OCI-M1 (cell line): Measurements from ENCODE around the gene DCC.
"Not testable (repeated sequence)": the region's sequence is repeated elsewhere in the genome, so short reads cannot be mapped to it uniquely, and the experiment has no call there.

Experiments
- DNase-seq: peaks from one replicate; lab custom pipeline; 2025; lab: John Stamatoyannopoulos, UW

DCC gene

DNA sequence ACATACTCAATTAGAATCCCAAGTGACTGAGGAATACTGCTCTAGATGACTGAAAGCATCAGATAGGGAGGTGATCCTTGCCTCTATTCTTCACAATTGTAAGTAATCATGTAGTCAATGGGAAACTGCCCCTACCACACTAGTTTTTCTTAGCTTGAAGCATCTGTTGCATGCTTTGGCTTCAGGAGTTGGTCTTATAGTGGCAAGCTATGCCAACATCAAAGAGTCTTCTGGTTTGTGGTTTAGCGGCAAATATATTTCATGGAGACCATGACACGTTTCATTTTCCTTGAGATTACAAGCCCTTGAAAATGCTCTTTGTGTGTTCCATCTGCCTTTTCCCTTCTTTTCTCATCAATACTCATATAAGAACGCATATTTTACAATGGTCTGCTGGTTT, 12.9 kb downstream of the DCC start:
- no peak for DNase-seq

DNA sequence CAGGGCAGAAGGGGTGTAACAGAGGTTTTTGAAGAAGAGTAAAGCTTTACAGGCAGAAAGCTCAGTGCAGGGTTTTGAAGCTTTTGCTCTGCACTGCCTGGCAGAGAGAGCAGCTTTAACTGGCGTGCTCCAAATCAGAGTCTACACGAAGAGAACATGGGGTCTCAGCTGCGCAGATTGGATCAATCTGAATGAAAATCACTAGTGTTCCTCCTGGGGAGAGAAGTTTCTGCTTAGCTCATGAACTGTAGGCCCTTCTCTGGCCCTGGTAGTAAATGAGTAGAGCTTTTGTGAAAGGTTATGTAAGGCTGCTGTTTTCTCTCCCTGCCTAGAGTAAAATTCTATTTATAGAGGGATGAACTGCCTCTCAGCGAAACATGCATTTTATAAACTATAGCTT, 13.6 kb downstream of the DCC start:
- no peak for DNase-seq

DNA sequence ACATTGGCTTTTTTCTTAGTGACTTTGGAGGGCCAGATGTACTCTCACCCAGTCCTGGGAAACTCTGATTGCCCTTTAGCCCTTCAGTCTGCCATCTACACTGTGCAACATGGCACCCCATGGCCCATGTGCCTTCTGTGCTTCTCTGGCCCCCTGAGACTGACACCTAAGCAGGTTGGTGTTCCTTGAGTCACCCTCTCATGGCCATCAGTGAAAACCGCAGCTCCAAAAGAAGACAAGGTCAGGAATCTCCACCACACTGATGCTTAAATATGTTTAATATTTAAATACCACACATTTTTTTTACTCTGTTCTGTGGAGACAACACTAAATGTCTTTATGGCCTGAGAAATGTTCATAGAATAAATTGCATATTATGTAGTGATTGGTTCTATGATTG, 23.9 kb downstream of the DCC start:
- DNase-seq = no peak

DNA sequence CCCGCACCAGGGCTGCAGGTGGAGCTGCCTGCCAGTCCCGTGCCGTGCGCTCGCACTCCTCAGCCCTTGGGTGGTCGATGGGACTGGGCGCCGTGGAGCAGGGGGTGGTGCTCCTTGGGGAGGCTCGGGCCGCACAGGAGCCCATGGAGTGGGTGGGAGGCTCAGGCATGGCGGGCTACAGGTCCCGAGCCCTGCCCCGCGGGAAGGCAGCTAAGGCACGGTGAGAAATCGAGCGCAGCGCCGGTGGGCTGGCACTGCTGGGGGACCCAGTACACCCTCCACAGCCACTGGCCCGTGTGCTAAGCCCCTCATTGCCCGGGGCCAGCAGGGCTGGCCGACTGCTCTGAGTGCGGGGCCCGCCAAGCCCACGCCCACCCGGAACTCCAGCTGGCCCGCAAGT, 26.9 kb downstream of the DCC start:
- DNase-seq = not testable (repeated sequence)

DNA sequence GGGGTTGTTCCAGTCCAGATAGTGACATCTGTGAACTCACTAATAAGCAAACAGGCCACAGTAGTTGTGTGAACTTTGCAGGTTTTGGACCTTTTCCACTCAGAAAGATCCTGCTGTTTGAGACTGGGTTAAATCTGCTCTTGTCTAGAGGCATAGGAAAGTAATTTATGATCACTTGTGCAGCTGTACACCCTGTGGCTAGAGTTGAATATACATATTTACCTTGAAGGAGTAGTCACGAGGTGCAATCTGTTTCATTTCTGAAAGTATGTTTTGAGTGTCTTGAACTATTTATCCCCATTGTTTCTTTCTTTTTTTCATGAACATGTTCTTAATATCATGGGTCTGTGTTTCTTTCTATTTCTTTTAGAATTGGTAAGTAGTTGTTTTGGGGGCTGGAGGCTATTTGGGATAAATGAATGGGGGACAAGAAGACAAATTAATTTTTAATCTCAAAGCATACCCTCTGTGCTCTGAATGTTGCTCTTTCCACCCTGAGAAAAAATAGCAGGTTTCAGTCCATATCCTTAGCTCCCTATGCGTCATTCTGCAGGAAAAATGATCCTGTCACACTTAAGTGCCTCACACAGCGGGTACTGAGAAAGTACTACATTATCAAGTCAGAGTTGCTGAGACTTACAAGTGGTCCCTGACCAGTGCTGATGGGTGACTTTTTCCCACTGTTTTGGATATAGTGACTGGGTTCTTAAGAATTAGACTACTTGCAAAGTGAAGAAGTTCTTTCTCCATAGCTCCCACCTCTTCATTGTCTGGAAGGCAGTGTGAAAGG, 28.2 kb downstream of the DCC start:
- DNase-seq = no peak

DNA sequence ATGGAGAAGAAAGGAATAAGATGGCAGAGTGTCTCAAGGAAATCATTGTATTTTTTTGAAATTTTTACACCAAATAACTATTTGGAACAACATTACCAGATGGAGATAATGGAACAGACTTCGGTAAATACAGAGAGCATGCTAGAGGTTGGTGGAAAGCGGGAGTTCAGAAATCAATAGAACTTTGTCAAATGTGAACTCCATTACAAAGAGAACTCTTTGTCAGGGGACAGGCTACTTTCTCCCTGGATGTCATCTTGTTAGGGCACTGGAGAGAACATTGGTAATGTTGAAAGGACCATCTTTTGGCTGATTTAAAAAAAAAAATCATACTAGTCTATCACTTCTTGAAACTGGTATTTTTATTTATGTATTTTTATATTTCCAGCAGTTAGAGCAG, 30.8 kb downstream of the DCC start:
- no peak for DNase-seq

DNA sequence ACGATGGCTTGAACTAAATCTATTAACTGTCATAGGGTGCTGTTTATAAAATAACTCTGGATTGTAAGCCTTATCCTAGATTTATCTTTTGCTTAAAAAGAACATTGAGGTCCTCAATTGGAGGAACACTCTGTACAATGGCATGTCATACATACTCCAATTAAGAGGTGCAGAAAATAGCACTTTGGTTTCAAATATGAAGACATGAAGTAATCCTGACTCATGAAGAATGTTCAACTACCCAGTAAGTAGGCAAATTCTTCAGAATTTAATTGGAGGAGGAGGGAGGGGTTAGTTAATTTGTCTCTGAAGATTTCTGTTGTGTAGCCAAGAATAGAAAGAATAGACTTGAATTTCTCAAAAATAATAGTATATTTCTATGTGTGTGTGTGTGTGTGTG, 36.1 kb downstream of the DCC start:
- no peak for DNase-seq

DNA sequence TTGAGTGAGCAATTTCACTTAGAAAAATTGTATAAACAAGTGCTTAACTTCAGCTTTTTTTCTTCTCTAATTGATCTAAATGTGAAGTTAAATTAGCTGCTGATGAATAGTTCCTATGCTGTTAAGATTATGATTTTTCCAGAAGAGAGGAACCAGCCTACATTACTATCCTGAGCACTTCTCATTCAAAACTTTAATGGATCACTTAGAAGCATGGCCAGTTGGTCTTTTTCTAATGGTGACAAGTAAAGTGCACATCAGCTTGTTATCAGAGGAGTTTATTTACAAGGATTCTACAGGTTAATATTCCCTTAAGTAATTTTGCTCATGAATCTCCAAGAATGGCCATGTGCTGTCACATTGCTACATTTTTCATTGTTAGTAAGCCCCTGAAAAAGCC, 37.1 kb downstream of the DCC start:
- DNase-seq = no peak

DNA sequence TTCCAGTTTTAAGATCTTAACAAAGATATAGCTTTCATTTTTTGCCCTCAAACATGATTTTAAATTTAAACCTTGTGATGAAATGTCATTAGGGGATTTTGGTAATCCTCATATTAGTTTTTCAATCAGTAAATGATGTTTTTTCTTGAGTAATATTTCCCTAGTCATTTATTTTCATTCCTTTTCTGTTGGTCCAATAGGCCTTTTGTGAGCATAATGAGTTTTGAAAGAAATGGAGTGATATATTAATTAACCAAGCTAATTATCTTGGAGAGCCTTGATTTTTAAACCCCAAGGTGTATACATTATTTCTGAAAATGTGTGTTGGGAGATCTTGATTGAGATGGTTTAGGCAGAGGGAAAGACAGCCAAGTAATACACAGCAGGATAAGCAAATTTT, 46.3 kb downstream of the DCC start:
- no peak for DNase-seq

DNA sequence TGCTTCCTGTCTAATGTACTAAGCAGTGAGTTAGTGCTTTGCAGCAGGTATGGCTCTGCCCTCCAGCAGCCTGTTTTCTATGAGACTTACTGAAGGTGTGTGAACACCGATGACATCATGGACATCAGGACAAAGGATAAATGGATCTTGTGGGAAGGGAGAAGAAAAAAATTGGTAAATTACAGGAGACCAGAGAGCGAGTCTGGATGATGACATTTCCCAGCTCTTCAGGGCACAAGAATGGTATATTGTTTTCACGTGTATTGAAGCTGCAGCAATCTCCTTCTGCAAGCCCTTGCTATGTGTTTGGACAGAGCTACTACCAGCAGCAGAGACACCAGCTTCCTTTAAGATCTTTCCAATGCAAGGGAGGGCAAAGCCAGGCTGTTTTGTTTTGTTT, 47.2 kb downstream of the DCC start:
- no peak for DNase-seq

DNA sequence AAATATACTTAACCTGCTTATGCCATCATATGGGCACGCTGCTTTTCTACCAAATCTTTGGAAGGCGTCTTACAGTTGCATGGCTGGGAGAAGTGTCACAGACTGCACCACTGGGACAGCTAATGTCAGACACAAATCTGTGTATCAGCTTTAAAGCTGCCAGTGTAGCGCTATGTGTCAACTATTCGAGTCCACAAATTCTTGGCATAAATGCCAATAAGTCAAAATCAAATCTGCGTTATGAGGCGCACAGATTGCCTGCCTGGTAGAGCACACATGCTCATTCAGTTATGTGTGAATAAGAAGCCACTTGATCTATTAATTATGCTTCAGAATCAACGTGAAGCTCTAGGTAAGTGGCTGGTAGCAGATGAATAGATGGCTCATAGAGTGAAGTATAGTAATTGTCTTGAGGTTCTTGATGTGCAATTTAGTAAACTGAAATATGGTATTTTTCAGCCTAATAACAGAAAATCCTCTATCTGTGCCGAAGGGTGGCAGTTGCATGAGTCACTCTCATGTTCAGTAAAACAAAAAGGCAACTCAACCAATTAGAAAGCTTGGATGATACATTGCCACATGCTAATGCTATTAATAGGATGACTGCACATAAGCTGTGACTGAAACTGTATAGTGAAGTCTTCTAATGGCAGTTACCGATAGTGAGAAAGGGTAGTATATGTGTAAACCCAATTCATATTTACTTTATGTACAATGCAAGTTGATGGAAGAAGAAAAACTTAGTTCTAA, 52.0 kb downstream of the DCC start:
- no peak for DNase-seq

DNA sequence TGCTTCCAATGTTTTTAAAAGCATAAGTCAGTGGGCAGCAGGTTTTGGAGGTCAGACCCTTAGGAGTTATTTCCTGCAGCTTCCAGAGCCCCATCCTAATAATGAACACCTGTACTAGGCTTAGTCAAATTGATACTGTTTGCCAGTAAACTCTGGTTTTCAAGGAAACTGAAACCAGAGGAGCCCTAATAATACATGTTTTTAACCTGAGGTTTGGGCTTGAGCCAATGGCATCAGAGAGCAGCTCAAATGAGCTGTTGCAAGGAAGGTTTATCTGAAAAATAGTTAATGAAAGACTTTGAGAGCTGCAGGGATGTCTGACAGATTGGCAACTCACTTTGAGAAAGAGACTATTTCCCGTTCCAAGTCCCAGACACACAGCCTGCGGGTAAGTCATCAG, 54.6 kb downstream of the DCC start:
- DNase-seq = no peak

DNA sequence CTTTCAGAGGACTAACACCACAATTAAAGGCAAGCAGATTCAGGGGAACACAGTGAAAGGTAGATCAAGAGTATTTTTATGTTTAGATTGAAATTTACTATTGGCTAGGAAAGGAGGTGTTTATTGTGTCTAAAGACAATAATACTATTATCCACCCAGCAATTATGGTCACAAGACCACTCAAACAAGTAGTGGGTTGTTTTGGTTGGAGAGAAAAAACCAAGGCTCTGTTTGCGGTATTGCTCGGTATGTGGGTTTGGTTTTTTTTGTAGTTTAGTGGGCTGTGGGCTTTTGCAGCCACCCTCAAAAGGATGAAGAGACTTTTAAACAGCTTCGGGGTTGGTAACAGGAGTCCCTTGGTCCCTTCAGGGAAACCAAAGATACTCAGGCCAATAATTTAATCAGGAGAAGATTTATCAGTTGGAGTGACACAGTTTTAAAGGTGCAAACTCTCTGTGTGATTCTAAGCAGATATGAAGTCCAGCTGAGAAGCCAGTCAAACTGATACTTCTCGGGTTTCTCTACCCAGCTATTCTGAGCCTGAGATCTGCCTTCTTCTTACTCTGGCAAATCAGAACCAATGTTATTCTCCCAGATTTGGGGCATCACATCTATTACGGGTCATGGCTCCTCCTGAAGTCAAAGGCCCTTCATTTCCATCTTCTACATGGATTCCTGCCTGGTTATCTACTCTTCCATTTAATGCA, 55.3 kb downstream of the DCC start:
- no peak for DNase-seq

DNA sequence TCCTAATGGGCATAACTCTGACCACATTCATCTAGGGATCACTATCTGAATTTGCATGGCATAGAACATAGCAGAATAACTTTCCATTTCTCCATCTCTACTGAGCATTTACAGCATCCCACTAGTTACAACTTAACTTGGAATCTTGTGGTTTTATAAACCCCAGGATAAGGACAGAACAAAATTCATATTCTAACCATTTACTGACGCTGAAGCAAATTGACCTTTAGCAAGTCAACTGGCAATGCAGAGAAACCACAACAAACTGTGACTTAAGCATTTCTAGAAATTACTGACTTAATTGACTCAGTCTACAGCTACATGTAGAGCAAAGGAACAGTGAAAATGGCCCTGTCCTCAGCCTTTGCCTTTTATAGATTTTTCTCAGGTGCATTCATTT, 61.2 kb downstream of the DCC start:
- no peak for DNase-seq

DNA sequence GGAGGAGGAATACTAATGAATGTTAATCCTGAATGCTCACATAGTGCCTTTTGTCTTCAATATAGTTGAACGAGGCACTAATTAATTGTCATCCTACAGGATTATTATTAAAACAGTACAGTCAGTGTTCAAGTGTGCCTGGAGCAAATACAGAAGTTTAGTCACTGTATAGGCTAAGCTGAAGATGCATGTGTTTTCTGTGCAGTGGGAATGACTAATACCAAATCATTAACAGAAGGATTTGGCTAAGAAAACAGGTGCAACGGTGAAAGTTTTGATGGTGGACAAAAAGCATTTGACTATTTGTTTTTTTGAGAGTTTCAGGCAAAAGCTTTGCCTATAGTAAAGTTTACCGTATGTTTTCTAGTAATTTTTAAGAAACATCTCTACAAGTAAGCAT, 62.8 kb downstream of the DCC start:
- DNase-seq = no peak

DNA sequence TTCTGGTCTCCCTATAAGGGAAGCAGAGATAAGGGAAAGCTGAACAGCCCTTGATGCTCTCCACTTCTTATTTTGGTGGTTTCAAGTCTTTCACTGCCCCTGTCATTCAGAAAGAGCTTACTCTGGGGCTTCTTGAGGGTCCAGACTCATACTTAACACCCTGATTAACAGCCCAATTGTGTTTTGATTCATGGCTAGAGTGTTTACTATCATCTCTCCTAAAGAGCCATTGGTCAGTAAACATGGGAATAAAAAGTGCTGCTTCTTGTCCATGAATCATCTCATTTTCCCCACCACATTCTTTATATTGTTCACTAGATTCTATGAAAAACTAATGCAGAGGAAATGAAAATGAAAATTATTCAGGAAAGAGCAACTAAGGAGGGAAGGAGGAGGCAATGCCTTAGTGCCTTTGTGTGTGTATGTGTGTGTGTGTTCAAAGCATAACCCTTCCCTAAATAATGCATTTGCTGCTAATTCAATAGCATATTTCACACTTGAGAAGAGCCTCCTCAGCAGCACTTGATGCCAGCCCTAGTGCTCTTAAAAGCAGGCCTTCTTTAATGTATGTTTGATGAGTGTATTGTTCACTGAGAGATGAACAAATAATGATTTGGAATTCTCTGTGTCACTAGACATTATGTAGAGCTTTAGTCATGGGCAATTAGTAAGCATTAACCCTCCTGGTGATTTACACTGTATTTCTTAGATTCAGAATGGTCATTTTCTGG, 63.5 kb downstream of the DCC start:
- DNase-seq = no peak

DNA sequence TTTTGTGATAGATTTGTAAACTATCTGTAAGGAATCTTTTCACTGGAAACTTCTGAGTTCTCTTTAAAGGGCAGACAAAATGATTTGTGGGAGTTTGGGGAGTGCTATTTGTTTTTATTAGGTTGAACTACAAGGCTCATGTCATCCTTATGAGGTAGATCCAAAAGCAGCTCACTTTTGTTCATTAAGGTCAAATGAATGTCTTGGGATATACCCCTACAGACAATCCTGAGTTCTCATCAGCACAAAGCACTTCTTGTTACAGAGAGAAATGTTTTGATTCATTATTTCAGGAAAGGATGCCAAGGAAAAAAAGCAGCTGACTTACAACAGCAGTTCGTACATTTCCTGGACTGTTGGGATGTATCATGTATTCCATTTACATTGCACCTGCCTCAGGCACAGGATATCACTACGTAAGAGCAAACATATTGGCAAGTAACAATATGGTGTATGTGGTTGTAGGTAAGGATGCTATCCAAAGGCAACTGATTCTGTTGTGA, 68.9 kb downstream of the DCC start:
- DNase-seq = no peak

DNA sequence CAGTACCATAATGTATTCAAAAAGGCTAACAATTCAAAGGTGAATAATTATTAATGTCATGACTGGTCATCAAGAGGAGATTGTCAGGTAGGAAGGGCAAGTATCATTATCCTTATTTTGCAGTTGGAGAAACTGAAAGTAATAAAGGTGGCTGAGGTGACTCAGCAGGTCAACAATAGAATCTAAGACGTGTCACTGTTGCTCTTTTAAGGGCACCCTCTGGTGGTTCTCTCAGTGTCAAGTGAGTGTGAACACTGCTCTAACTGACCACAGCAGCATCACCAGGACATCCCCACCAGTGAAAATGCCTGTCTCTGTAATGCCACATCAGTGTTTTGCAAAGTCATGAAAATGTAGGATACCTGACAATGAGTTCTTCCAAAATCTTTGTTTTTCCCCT, 69.7 kb downstream of the DCC start:
- peak; percentile 61 for DNase-seq

DNA sequence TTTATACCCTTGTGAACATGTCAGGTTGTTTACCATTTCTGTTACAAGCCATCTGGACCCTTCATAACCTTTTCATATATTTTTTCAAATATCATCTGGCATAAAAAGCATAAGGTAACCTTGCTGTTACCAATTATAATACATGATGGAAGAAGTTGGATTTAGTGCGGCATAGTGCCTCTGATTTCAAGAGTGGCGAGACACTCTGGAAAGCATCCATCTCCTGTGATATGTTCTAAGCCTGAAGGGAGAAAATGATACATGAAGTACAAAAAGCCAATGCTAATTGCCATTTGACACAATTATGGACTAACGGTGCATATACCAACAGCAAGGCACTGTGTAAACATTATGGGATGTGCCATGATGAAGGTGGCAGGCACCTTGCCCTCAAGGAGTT, 75.1 kb downstream of the DCC start:
- DNase-seq = no peak

DNA sequence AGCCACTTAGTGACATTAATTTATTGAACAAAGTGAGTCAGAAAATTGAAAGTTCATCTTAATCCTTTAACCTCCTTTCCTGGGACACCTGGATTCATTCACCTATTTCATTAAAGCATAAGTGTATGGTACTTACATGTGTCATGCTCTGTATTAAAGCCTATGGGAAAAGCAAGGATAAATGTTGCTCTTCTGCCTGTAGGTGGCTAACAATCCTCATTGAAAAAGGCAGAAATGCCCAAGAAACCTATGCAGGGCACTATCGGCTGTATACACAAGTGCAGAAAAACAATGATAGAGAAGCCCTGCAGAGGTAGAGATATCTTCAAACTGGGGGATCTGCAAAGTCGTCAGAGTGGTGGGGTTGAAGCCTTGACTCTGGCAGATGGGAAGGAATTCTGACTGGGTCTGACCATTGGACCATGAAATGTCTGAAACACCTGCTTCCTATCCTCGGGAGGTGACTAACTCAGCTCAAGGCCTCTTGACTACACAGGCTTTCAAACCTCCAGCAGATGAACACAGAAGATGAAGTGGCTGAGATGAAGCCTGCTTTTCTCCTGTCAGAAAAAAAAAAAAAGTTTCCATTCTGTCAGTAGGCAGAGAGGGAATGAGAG, 83.1 kb downstream of the DCC start:
- peak; percentile 4 for DNase-seq

DNA sequence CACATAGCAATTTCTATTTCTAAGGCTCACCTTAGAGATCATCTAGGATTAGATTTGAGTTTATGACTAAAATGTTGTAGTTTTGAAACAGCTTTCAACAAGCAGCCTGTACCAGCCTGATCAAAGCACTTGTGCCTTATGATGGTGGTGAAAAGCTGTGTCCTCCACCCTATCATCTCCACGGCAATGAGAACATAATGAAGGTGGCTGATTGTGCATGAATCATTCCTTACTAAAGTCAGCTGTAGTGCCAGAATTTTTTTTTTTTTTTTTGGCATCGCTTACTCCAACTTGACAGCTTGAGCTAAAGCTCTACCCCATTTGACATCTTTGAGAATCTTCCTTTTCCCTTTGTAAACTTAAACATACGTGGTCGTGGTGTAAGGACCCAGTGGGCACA, 86.0 kb downstream of the DCC start:
- DNase-seq = no peak

DNA sequence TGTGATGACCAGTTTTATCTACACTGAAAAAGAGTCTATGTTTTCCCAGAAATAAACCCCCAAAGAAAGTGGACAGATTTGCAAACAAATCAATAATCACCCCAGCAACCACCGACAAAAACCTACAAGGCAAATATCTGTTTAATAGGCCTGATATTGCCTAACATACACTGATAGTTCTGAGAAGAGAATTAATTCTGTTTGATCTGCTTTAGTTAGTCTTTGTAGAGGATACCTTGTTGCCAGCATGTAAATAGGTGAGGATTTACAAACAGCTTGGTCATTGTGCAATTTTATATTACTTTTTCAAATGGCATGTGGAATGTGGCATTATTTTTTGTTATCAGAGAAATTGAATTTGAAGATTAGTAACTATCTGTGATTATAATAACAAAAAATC, 86.5 kb downstream of the DCC start:
- DNase-seq = no peak
